ENCODE data around the gene BCAP31.

GRCh38 chrX:153744210-153745066 is 20.3 kb upstream of the BCAP31 start:
- TF ChIP-seq, protein P1, sequence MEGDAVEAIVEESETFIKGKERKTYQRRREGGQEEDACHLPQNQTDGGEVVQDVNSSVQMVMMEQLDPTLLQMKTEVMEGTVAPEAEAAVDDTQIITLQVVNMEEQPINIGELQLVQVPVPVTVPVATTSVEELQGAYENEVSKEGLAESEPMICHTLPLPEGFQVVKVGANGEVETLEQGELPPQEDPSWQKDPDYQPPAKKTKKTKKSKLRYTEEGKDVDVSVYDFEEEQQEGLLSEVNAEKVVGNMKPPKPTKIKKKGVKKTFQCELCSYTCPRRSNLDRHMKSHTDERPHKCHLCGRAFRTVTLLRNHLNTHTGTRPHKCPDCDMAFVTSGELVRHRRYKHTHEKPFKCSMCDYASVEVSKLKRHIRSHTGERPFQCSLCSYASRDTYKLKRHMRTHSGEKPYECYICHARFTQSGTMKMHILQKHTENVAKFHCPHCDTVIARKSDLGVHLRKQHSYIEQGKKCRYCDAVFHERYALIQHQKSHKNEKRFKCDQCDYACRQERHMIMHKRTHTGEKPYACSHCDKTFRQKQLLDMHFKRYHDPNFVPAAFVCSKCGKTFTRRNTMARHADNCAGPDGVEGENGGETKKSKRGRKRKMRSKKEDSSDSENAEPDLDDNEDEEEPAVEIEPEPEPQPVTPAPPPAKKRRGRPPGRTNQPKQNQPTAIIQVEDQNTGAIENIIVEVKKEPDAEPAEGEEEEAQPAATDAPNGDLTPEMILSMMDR (IDR thresholded peaks at IDR 0.05) = no peak
- TF ChIP-seq POLR2A (IDR thresholded peaks at IDR 0.05) (no peak), EP300 (IDR thresholded peaks at IDR 0.05) (no peak)

Data from sigmoid colon (tissue), 4 donors.